22Rv1 (cell line): ENCODE results near the gene SENP3.

Experiments
- ZFX ChIP-seq: fragments of 450-650 bp; IDR thresholded peaks from 2 replicates; pipeline ENCODE4 v1.6.1; 2017; ENCODE audit warnings: antibody characterized with exemption, borderline replicate concordance
- TF ChIP-seq, protein P1 (sequence below): fragments of 450-650 bp; IDR thresholded peaks from 2 replicates; pipeline ENCODE4 v1.5.1; 2017; ENCODE audit warnings: mild to moderate bottlenecking

DNA sequence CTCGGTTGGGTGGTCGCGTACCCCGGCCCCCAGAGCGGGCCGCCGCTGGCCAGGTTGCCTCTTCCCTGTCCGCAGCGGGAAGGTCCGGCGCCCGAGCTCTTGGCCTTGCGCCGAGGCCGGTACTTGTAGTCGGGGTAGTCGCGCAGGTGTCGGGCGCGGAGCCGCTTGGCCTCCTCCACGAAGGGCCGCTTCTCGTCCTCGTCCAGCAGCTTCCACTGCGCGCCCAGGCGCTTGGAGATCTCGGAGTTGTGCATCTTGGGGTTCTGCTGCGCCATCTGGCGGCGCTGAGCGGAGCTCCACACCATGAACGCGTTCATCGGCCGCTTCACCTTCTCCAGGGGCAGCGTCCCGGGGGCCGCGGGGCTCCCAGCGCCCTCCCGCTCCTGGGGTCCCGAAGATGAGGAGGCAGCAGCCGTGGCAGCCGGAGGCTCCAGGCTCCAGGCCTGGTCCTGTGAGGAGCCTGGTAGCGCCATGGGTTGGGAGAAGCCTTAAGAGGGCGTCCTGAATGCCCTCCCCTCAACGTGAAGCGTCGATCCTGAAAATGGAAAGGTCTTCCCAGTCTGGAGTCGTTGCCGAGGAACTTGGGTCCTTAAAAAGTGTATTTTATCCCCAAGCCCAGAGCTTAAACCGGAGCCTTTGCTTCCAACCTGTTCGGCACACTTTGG lies 27.6 kb downstream of the SENP3 start:
- TF ChIP-seq, protein P1, sequence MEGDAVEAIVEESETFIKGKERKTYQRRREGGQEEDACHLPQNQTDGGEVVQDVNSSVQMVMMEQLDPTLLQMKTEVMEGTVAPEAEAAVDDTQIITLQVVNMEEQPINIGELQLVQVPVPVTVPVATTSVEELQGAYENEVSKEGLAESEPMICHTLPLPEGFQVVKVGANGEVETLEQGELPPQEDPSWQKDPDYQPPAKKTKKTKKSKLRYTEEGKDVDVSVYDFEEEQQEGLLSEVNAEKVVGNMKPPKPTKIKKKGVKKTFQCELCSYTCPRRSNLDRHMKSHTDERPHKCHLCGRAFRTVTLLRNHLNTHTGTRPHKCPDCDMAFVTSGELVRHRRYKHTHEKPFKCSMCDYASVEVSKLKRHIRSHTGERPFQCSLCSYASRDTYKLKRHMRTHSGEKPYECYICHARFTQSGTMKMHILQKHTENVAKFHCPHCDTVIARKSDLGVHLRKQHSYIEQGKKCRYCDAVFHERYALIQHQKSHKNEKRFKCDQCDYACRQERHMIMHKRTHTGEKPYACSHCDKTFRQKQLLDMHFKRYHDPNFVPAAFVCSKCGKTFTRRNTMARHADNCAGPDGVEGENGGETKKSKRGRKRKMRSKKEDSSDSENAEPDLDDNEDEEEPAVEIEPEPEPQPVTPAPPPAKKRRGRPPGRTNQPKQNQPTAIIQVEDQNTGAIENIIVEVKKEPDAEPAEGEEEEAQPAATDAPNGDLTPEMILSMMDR = peak; percentile 13; the same call in 1 of the 2 replicates
- no peak for TF ChIP-seq ZFX
